Dedifferentiated amniotic fluid mesenchymal stem cell (primary cell): ENCODE measurements around the gene KCNJ9.
"Not testable (repeated sequence)": the region's sequence is repeated elsewhere in the genome, so short reads cannot be mapped to it uniquely, and the experiment has no call there.

Experiments
- DNase-seq: peaks from one replicate; pipeline ENCODE4 v3.0.0-alpha.2; 2016; ENCODE audit errors: extremely low spot score

The KCNJ9 gene

GRCh38 chr1:160081261-160081936 is at the start of gene KCNJ9:
KCNJ9 (plus strand) TSS chr1:160081538; CDS start chr1:160084031, 2,493 bp downstream.
- DNase-seq, result no peak

GRCh38 chr1:160032165-160032820 is 49.0 kb upstream of the KCNJ9 start:
- no peak for DNase-seq

DNA sequence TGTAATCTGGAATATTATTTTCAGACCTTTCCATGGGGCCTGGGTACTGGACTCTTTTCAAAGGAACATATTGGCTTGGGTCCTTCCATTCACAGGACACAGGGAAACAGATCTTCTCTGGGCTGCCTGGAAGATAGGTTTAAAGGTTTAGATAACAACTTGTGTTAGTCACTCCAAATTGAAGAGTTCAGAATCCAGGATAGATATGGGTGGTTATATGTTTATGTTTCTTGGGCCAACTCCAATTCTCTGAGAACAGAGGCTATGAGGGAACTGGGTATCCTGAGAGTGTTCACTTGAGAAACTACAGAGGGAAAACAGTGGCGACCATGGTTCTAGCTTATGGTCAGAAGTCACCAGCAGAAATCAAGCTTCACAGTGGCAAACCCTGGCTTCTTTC is 40.9 kb upstream of the KCNJ9 start:
- DNase-seq, result no peak

DNA sequence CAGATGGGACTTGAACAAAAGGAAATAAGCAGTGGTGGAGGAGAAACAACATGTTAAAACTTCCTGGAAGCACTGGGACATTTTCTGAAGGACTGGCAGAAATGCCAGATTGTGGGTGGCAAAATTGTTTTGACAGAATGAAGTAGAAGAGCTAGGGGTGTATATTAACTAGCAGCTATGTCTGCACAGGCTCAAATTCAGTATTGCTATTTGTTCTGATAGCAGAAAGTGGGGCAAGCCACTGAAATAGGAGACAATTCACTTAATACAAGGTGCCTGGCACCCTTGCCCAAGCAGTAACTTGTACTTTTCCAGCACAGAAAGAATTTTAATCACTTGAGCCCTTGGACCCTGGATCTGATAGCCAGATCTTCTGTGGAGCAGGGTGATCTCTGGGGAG is 37.8 kb upstream of the KCNJ9 start:
- DNase-seq, result no peak

DNA sequence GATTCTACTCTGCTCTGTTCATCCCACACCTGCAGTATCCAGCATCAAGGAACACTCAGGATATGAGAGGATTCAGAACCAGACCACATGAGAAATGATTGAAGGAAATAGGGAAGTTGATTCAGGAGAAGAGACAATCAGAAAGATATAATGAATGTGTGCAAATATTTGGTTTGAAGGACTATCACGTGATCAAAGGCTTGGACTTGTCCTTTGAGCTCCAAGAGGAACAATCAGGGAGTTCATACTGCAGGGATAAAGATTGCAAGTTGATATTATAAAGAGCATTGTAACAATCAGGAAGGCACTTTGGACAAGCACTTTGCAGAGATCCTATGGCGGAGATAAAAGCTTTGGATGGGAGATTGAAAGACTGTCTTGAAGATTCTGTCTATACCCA is 35.7 kb upstream of the KCNJ9 start:
- DNase-seq, result no peak

DNA sequence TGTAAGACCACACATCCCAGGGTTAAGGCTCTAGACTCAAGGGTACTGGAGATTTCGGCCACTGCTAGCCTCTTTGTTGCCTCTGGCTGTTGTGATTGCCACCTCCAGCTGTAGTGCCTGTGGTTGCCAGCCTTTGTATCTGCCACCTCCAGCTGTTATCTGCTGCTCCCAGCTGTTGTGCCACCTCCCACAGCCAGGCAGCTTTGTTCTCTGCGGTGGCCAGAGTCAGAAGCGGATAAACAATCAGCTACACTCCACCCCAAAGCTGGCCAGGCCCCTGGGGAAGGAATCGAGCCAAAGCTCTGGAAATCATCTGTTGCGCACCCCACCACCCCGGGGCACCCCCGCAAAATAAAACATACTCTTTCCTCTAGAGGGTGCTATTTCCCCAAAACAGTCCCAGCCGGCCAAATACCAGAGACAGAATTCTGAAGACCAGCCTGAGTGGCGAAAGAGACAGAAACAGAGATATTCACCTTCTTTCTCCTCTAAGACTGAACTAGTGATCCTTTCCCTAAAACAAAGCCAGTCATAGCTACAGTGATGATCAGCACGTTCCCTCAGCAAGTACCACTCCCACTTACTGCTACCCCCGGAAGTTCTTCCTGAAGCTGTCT is 34.7 kb upstream of the KCNJ9 start:
- DNase-seq, result peak; percentile 56

GRCh38 chr1:160047111-160047991 is 34.0 kb upstream of the KCNJ9 start:
- no peak for DNase-seq

- no peak for DNase-seq
Measured at GRCh38 chr1:160048335-160048734, 33.0 kb upstream of the KCNJ9 start.

- no peak for DNase-seq
Measured at GRCh38 chr1:160049101-160049500, 32.2 kb upstream of the KCNJ9 start.

DNA sequence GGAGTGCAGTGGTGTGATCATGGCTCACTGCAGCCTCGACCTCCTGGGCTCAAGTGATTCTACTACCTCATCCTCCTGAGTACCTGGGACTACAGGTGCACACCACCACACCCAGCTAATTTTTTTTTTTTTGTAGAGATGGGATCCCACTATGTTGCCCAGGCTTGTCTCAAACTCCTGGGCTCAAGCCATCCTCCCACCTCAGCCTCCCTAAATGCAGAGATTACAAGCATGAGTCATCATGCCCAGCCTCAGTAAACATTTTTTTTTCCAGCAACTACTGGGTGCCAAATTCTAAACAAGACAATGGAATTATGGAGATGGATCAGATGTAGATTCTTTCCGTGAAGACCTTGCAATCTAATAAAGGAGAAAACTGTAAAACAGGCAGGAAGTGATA is 31.2 kb upstream of the KCNJ9 start:
- DNase-seq, result not testable (repeated sequence)

DNA sequence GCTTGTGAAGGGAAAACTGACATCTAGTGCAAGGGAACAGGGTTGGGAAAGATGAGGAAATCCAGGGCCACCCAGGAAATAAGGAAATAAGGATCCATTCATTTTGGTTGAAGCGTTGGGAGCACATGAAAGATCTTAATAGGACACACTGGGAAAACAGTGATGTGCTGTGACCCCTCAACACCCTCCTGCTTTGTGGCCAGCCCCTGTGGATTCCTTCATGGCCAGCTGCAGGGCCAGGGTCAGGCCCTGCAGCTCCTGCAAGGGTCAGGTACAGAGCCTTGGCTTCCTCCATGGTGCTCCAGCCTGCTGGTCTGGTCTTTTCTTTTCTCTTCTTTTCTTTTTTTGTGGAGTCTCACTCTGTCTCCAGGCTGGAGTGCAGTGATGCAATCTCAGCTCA is 30.7 kb upstream of the KCNJ9 start:
- DNase-seq, result no peak

DNA sequence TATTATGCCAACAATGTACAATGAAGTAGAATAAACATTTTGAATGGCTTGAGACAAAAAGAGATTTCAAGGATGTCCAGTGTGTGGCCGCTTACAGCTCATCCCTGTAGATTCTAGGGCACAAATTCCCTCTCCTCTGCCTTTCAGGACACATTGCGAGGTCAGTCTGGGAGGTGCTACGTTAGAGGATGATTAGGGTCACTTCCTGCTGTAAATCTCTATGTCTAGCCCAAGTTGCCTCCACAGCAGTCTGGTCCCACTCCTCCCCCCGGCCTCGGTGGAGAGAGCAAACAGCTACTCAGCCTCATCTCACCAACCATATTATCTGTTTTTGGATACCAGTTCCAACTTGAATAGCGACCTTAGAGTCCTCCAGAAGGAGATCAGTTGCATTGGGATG is 28.4 kb upstream of the KCNJ9 start:
- no peak for DNase-seq

- no peak for DNase-seq
Measured at GRCh38 chr1:160053548-160054365, 27.6 kb upstream of the KCNJ9 start.

GRCh38 chr1:160056648-160057169 is 24.6 kb upstream of the KCNJ9 start:
- DNase-seq, result no peak

DNA sequence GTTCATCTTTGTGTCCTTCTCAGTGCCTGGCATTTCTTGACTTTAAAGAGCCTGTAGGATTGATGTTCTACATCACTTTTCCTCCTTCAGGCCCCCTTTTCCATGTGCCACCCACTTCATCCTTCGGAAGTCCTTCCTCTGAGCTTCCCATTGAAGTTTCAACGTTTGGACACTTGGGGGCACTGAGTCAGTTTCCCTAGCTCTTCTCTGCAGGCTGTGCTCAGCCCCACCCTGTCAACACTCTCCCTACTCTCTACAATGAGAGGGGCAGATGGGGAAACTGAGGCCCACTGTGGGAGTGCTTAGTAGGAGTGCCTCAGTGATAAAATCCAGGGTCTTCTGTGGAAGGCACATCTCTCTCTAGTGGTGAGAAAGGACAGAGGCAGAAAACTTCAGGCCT is 23.3 kb upstream of the KCNJ9 start:
- DNase-seq, result no peak

- DNase-seq, result no peak
Measured at GRCh38 chr1:160061369-160062229, 19.7 kb upstream of the KCNJ9 start.

GRCh38 chr1:160062230-160062532 is 19.2 kb upstream of the KCNJ9 start:
- no peak for DNase-seq

GRCh38 chr1:160063176-160063575 is 18.2 kb upstream of the KCNJ9 start:
- no peak for DNase-seq

DNA sequence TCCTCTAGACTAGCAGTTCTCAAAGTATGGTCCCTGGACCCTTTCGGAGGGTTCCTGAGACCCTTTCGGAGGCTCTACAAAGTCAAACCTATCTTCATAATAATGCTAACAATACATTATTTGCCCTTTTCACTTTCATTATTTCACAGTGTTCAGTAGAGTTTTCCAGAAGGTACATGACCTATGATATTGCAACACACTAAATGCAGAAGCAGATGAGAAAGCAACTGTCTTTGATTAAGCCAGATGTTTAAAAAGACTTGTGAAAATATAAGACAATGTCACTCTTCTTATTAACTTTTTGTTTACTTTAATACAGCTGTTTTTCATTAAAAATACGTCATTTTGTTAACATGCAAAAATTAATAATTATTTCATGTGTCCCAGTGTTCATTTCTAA is 17.2 kb upstream of the KCNJ9 start:
- no peak for DNase-seq

DNA sequence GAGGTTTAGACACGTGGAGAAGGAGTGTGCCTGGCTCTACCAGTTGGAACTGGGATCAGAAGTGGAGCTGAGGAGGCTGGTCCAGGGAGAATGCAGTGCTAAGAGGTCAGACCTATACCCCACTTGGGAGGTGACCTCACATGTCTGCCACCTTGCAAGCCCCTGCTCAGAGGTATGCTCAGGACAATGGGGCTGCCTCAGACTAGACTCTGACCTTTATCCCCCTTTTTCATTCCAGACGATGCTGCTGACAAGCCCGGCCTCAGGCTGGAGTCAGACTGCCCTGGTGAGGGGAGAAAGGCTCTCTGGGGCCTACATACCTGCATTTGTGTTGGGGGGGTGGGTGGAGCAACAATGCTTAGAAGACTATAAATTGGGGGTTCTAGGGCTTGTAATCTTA is 16.6 kb upstream of the KCNJ9 start:
- no peak for DNase-seq
